ENCODE measurements around the gene SPPL3.

DNA sequence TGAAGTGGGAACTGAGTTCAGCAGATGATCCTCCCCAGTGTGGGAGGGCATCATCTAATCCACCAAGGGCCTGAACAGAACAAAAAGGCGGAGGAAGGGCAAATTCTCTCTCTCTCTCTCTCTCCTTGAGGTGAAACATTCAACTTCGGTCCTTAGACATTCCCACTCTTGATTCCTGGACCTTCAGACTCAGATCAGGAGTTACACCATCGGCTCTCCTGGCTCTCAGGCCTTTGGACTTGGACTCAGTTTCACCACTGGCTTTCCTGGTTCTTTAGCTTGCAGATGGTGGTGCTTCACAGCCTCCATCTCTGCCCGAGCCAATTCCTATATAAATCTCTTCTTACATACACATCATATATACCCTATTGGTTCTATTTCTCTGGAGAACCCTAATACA is 73.2 kb downstream of the SPPL3 start:
- TF ChIP-seq, protein P1, sequence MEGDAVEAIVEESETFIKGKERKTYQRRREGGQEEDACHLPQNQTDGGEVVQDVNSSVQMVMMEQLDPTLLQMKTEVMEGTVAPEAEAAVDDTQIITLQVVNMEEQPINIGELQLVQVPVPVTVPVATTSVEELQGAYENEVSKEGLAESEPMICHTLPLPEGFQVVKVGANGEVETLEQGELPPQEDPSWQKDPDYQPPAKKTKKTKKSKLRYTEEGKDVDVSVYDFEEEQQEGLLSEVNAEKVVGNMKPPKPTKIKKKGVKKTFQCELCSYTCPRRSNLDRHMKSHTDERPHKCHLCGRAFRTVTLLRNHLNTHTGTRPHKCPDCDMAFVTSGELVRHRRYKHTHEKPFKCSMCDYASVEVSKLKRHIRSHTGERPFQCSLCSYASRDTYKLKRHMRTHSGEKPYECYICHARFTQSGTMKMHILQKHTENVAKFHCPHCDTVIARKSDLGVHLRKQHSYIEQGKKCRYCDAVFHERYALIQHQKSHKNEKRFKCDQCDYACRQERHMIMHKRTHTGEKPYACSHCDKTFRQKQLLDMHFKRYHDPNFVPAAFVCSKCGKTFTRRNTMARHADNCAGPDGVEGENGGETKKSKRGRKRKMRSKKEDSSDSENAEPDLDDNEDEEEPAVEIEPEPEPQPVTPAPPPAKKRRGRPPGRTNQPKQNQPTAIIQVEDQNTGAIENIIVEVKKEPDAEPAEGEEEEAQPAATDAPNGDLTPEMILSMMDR (IDR thresholded peaks at IDR 0.05) = no peak
- TF ChIP-seq POLR2A (IDR thresholded peaks at IDR 0.05) = no peak

Data from esophagus squamous epithelium (tissue), 4 donors.